Measurements from ENCODE around the gene GRIN3B.
A peak's percentile ranks its signal among the peaks of the same experiment; 100 is the strongest.

The GRIN3B gene

GRCh38 chr19:966485-967088, 33.6 kb upstream of the GRIN3B start:
- FAIRE-seq: no peak
- TF ChIP-seq POLR2A (IDR thresholded peaks at IDR 0.05; ENCODE audit: low read depth, low read length) (no peak), POLR2AphosphoS5 (IDR thresholded peaks at IDR 0.05; ENCODE audit: low read depth, low read length) (no peak), TAF1 (IDR thresholded peaks at IDR 0.05; ENCODE audit: borderline replicate concordance, low read depth, low read length) (no peak)
- DNase-seq (ENCODE audit: insufficient read length): no peak

- no peak for FAIRE-seq
- no peak for DNase-seq (ENCODE audit: insufficient read length)
- TF ChIP-seq POLR2A (IDR thresholded peaks at IDR 0.05; ENCODE audit: low read depth, low read length) (no peak), POLR2AphosphoS5 (IDR thresholded peaks at IDR 0.05; ENCODE audit: low read depth, low read length) (no peak), TAF1 (IDR thresholded peaks at IDR 0.05; ENCODE audit: borderline replicate concordance, low read depth, low read length) (no peak)
Measured at GRCh38 chr19:970695-971094, 29.5 kb upstream of the GRIN3B start.

- FAIRE-seq: no peak
- TF ChIP-seq POLR2AphosphoS5 (IDR thresholded peaks at IDR 0.05; ENCODE audit: low read depth, low read length): no peak
- no peak for TF ChIP-seq TAF1 (IDR thresholded peaks at IDR 0.05; ENCODE audit: borderline replicate concordance, low read depth, low read length)
Measured at GRCh38 chr19:971795-972194, 28.4 kb upstream of the GRIN3B start.

GRCh38 chr19:972281-972680, 27.9 kb upstream of the GRIN3B start:
- DNase-seq (ENCODE audit: insufficient read length): no peak
- TF ChIP-seq POLR2AphosphoS5 (IDR thresholded peaks at IDR 0.05; ENCODE audit: low read depth, low read length): no peak
- TF ChIP-seq TAF1 (IDR thresholded peaks at IDR 0.05; ENCODE audit: borderline replicate concordance, low read depth, low read length): no peak
- TF ChIP-seq POLR2A (IDR thresholded peaks at IDR 0.05; ENCODE audit: low read depth, low read length): no peak
- FAIRE-seq: no peak

More at GRCh38 chr19:971795-972194, 28.4 kb upstream of the GRIN3B start:
- no peak for DNase-seq (ENCODE audit: insufficient read length)

- TF ChIP-seq POLR2AphosphoS5 (IDR thresholded peaks at IDR 0.05; ENCODE audit: low read depth, low read length) (no peak), POLR2A (IDR thresholded peaks at IDR 0.05; ENCODE audit: low read depth, low read length) (no peak), TAF1 (IDR thresholded peaks at IDR 0.05; ENCODE audit: borderline replicate concordance, low read depth, low read length) (no peak)
- no peak for FAIRE-seq
- no peak for DNase-seq (ENCODE audit: insufficient read length)
Measured at GRCh38 chr19:973726-974563, 26.3 kb upstream of the GRIN3B start.

GRCh38 chr19:974564-975257, 25.5 kb upstream of the GRIN3B start:
- TF ChIP-seq TAF1 (IDR thresholded peaks at IDR 0.05; ENCODE audit: borderline replicate concordance, low read depth, low read length): no peak
- TF ChIP-seq POLR2A (IDR thresholded peaks at IDR 0.05; ENCODE audit: low read depth, low read length): no peak
- no peak for FAIRE-seq
- DNase-seq (ENCODE audit: insufficient read length): no peak

- DNase-seq (ENCODE audit: insufficient read length): no peak
- TF ChIP-seq POLR2AphosphoS5 (IDR thresholded peaks at IDR 0.05; ENCODE audit: low read depth, low read length) (0 out of 2 replicates have a peak, but pooled peaks have one; percentile 27), POLR2A (IDR thresholded peaks at IDR 0.05; ENCODE audit: low read depth, low read length) (no peak)
- FAIRE-seq: no peak
Measured at GRCh38 chr19:976476-976875, 23.7 kb upstream of the GRIN3B start.

GRCh38 chr19:977058-977464, 23.2 kb upstream of the GRIN3B start:
- FAIRE-seq (no peak), DNase-seq (ENCODE audit: insufficient read length) (no peak)
- TF ChIP-seq TAF1 (IDR thresholded peaks at IDR 0.05; ENCODE audit: borderline replicate concordance, low read depth, low read length): no peak
- TF ChIP-seq POLR2A (IDR thresholded peaks at IDR 0.05; ENCODE audit: low read depth, low read length): no peak
- TF ChIP-seq POLR2AphosphoS5 (IDR thresholded peaks at IDR 0.05; ENCODE audit: low read depth, low read length): no peak

GRCh38 chr19:979318-979741, 20.9 kb upstream of the GRIN3B start:
- peak; percentile 68 for FAIRE-seq
- TF ChIP-seq POLR2A (IDR thresholded peaks at IDR 0.05; ENCODE audit: low read depth, low read length) (no peak), TAF1 (IDR thresholded peaks at IDR 0.05; ENCODE audit: borderline replicate concordance, low read depth, low read length) (no peak), POLR2AphosphoS5 (IDR thresholded peaks at IDR 0.05; ENCODE audit: low read depth, low read length) (no peak)
- no peak for DNase-seq (ENCODE audit: insufficient read length)

GRCh38 chr19:980133-980998, 19.9 kb upstream of the GRIN3B start:
- peak; percentile 40 for FAIRE-seq

More at GRCh38 chr19:980133-980998, 19.9 kb upstream of the GRIN3B start:
- TF ChIP-seq POLR2AphosphoS5 (IDR thresholded peaks at IDR 0.05; ENCODE audit: low read depth, low read length) (no peak), TAF1 (IDR thresholded peaks at IDR 0.05; ENCODE audit: borderline replicate concordance, low read depth, low read length) (no peak), POLR2A (IDR thresholded peaks at IDR 0.05; ENCODE audit: low read depth, low read length) (no peak)
- DNase-seq (ENCODE audit: insufficient read length): no peak

Measured in GM12892 (cell line).